Duodenal mucosa (tissue), 2 donors: ENCODE data around the gene MS4A3.
"Not testable (repeated sequence)": the region's sequence is repeated elsewhere in the genome, so short reads cannot be mapped to it uniquely, and the experiment has no call there.

Experiments used
- H3K27ac ChIP-seq: one replicate; pipeline ENCODE4 v1.7.0; 2013; ENCODE audit warnings: low read depth, low read length
- H3K27me3 ChIP-seq, 2 donors: one replicate each; pipeline ENCODE4 v1.7.0; 2013; ENCODE audit warnings: low read length in 2 of 2, control low read depth in 1 of 2; ENCODE audit not compliant: insufficient read depth in 2 of 2, control insufficient read depth in 1 of 2
- H3K36me3 ChIP-seq, 2 donors: one replicate each; pipeline ENCODE4 v1.7.0; 2013; ENCODE audit warnings: low read length in 2 of 2, control low read depth in 1 of 2; ENCODE audit not compliant: insufficient read depth in 2 of 2, control insufficient read depth in 1 of 2
- H3K4me1 ChIP-seq, 2 donors: one replicate each; pipeline ENCODE4 v1.7.0; 2013; ENCODE audit warnings: low read length in 2 of 2, control low read depth in 1 of 2; ENCODE audit not compliant: insufficient read depth in 2 of 2, control insufficient read depth in 1 of 2
- H3K4me3 ChIP-seq, 2 donors: one replicate each; pipeline ENCODE4 v1.7.0; 2013; ENCODE audit warnings: low read length in 2 of 2, low read depth in 1 of 2
- H3K9ac ChIP-seq, 2 donors: one replicate each; pipeline ENCODE4 v1.7.0; 2013; ENCODE audit warnings: low read length in 2 of 2, low read depth in 1 of 2
- H3K9me3 ChIP-seq, 2 donors: one replicate each; pipeline ENCODE4 v1.7.0; 2013; ENCODE audit warnings: low read length in 2 of 2, control low read depth in 1 of 2; ENCODE audit not compliant: control insufficient read depth in 1 of 2

MS4A3 gene

DNA sequence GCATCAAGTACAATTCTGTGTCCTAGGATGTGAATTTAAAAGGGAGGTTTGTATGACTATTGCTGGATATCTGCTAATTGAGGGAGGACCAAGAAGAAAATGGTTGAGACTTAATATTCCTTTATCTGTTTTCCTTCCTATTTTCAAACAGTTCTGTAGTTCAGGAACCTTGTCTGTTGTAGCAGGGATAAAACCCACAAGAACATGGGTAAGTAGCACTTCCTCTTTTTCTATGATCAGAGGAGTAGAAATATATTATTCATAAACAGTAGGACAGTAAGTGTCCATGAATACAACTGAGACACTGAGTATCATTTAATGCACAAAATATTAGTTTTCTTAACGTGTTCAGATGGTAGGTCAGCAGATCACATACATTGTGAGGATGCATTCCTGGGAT lies 7.6 kb downstream of the MS4A3 start:
- no peaks in the 10 kb centered on the region for H3K9me3 ChIP-seq
- no peak overlapping the region for H3K9ac ChIP-seq
- no peaks in the 10 kb centered on the region for H3K27me3 ChIP-seq
- no peaks in the 10 kb centered on the region for H3K36me3 ChIP-seq
- H3K4me1 ChIP-seq = no peaks in the 10 kb centered on the region
- H3K27ac ChIP-seq = no peak overlapping the region
- no peak overlapping the region for H3K4me3 ChIP-seq

DNA sequence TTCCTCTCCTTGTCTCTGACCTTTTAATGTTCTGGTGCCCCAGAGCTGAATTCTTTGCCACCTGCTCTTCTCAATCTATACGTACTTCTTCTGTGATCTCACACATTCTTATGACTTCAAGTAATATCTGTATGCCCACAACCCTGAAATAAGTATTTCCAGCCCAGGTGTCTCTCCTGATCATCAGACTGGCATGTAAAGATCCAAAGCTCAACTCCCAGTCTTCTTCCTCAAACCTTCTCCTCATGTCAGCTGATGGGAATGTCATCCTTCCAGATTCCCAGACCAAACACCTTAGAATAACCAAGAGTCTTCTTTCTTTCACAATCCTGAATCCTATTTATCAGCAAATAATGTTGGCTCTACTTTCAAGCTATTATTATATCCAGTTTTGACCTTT lies 9.3 kb downstream of the MS4A3 start:
- no peaks in the 10 kb centered on the region for H3K27me3 ChIP-seq
- H3K36me3 ChIP-seq = no peaks in the 10 kb centered on the region
- no peak overlapping the region for H3K9ac ChIP-seq
- no peak overlapping the region for H3K27ac ChIP-seq
- H3K4me3 ChIP-seq = no peak overlapping the region
- no peaks in the 10 kb centered on the region for H3K4me1 ChIP-seq
- no peaks in the 10 kb centered on the region for H3K9me3 ChIP-seq

DNA sequence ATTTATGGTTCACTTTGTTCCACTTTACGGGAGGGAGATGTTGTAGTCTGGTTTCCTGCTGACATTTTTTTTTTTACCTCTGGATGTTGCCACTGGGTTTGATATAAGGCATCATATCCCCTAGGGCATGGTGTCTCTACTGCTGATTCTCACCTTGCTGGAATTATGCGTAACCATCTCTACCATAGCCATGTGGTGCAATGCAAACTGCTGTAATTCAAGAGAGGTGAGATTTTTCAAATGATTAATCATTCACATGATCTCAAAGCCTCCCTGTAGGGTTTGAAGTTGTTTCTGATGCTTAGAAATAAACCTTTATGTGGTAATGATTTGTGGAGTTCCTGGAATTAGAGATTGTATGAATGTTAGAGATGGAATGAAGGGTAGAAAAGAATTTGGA lies 13.0 kb downstream of the MS4A3 start:
- no peaks in the 10 kb centered on the region for H3K36me3 ChIP-seq
- no peaks in the 10 kb centered on the region for H3K4me1 ChIP-seq
- no peak overlapping the region for H3K9ac ChIP-seq

DNA sequence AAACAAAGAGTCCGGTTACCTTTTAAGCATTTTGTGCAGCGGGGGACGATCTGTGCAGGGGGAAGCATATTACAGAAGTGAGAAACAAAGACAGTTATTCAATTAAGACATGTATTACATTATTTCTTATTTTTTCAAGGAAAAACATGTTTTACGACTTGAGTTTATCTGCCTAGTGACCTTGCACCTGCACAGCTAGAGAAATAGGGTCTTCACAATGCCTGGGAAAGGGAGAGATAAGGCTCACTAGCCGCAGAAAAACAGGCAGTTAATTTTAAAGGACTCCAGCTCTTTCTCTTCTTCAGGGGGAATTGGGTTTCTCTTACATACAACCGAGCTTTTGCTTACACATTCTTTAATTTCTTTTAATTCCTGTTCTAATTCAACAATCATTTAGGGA lies 15.2 kb downstream of the MS4A3 start:
- H3K9me3 ChIP-seq, H3K36me3 ChIP-seq, H3K4me1 ChIP-seq, H3K27me3 ChIP-seq, H3K27ac ChIP-seq, H3K4me3 ChIP-seq, H3K9ac ChIP-seq: not testable (repeated sequence)

More for the DNA sequence above, 13.0 kb downstream of the MS4A3 start:
- no peaks in the 10 kb centered on the region for H3K27me3 ChIP-seq
- no peak overlapping the region for H3K4me3 ChIP-seq
- H3K9me3 ChIP-seq = no peaks in the 10 kb centered on the region
- no peak overlapping the region for H3K27ac ChIP-seq

DNA sequence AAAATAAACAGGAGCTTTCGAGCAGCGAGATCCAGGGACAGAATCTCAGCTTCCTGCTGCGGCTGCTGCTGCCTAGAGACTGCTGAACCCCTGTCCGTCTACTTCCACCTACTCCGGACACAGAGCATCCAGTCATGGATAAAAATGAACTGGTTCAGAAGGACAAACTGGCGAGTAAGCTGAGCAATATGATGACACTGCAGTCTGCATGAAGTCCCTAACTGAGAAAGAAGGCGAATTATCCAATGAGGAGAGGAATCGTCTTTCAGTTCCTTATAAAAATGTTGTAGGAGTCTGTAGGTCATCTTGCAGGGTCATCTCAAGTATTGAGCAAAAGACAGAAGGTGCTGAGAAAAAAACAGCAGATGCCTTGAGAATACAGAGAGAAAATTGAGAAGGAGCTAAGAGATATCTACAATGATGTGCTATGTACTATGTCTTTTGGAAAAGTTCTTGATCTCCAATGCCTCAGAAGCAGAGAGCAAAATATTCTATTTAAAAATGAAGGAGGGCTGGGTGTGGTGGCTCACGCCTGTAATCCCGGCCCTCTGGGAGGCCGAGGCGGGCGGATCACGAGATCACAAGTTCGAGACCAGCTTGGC lies 20.9 kb downstream of the MS4A3 start:
- Histone ChIP-seq H3K36me3 (no peaks in the 10 kb centered on the region), H3K27me3 (no peaks in the 10 kb centered on the region), H3K9me3 (no peaks in the 10 kb centered on the region), H3K4me1 (no peaks in the 10 kb centered on the region), H3K27ac (no peak overlapping the region), H3K4me3 (no peak overlapping the region), H3K9ac (no peak overlapping the region)

DNA sequence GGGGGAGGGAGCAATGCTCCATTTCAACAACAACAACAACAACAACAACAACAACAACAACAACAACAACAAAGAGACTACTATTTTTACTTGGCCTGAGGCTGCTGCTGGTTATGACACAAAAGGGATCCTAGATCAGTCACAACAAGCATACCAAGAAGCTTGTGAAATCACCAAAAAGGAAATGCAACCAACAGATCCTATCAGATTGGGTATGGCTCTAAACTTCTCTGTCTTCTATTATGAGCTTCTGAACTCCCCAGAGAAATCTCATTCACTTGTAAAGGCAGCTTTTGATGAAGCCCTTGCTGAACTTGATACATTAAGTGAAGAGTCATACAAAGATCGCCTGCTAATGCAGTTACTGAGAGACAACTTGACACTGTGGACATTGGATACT lies 21.5 kb downstream of the MS4A3 start:
- no peaks in the 10 kb centered on the region for H3K27me3 ChIP-seq
- no peaks in the 10 kb centered on the region for H3K9me3 ChIP-seq
- H3K9ac ChIP-seq = no peak overlapping the region
- no peak overlapping the region for H3K4me3 ChIP-seq
- H3K4me1 ChIP-seq = no peaks in the 10 kb centered on the region
- no peaks in the 10 kb centered on the region for H3K36me3 ChIP-seq
- no peak overlapping the region for H3K27ac ChIP-seq

DNA sequence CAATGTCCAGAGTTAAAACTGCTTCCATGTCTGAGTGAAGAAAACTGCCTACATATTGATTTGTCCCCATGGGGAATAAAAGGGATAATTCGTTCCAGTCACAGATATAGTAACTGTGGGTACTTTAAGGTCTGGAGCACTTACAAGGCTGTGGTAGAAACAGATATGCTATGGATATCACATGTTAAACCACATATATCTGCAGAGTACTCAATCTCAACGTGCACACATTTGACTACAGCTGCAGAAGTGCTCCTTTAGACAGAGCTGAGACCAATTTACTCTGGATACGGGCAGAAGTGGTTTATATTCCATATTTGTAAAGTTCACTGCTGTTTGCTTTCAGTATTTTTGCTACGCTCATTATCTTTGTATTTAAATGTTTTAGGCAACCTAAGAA lies 22.3 kb downstream of the MS4A3 start:
- H3K9me3 ChIP-seq = no peaks in the 10 kb centered on the region
- H3K36me3 ChIP-seq = no peaks in the 10 kb centered on the region
- H3K4me1 ChIP-seq = no peaks in the 10 kb centered on the region
- no peaks in the 10 kb centered on the region for H3K27me3 ChIP-seq
- no peak overlapping the region for H3K27ac ChIP-seq
- no peak overlapping the region for H3K4me3 ChIP-seq
- no peak overlapping the region for H3K9ac ChIP-seq

DNA sequence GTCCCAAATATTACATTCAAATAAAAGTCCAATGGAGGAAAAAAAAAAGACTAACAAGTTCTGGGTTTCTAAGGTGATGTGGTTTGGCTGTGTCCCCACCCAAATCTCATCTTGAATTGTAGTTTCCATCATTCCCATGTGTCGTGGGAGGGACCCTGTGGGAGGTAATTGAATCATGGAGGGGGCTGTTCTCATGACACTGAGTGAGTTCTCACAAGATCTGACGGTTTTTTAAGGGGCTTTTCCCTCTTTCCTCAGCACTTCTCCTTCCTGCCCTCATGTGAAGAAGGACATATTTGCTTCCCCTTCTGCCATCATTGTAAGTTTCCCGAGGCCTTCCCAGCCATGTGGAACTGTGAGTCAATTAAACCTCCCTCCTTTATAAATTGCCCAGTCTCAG lies 24.1 kb downstream of the MS4A3 start:
- Histone ChIP-seq H3K4me1 (no peaks in the 10 kb centered on the region), H3K36me3 (no peaks in the 10 kb centered on the region), H3K9ac (no peak overlapping the region), H3K27ac (no peak overlapping the region), H3K4me3 (no peak overlapping the region), H3K27me3 (peaks cover 0 to 6% of the 10 kb centered on the region in 2 donors), H3K9me3 (no peaks in the 10 kb centered on the region)

DNA sequence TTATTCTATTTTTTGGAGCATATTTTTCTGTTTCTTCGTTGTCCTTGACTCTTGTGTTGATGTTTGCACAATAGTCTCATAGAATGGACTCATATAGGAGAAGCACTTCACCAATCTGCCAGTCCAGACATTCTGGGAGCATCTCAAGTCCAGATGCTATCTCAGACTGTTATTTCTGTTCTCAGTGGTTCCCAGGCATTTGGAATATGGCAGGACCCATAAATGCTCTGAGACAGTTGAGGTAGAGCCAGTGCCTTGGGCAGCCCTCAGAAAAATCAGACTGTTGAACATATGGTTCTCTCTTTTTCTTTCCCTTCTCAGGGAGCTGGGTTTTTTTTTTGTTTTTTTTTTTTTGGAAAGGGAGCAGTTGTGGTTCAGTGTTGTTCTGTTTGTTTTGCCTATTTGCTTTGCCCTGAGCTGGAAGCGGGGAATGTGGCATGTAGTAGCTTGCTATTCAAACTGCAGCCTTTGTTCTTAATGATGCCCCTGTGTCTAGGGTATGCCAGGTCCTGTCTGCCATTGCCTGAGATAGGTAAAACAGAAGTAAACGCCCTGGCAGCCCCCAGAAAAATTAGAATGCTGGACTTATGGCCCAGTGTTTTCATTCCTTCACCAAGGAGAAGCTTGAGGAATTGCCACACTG lies 28.3 kb downstream of the MS4A3 start:
- H3K36me3 ChIP-seq = no peaks in the 10 kb centered on the region
- H3K4me3 ChIP-seq = no peak overlapping the region
- no peak overlapping the region for H3K27ac ChIP-seq
- H3K4me1 ChIP-seq = no peaks in the 10 kb centered on the region
- H3K27me3 ChIP-seq = peaks cover 0 to 6% of the 10 kb centered on the region in 2 donors
- no peaks in the 10 kb centered on the region for H3K9me3 ChIP-seq
- no peak overlapping the region for H3K9ac ChIP-seq

DNA sequence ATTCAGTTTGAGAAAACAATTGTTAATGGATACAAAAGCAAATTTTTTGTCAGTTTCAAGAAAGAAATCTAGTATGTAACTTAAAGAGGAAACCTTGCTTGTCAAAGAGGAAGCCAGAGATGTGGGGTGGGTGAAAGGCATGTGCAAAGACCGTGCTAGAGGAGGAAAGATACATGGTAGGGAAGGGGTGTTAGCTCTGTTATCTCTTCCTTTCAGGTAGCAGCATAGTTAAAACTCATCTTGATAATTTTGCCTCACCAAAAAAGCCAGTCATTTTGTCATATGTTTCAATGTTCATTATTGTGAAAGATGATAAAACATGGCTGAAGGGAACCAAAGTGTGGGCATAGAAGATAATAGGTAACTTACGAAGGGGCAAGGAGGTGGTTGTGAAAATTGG lies 29.4 kb downstream of the MS4A3 start:
- no peaks in the 10 kb centered on the region for H3K4me1 ChIP-seq
- no peaks in the 10 kb centered on the region for H3K36me3 ChIP-seq
- no peak overlapping the region for H3K27ac ChIP-seq
- H3K4me3 ChIP-seq = no peak overlapping the region
- no peaks in the 10 kb centered on the region for H3K9me3 ChIP-seq
- H3K9ac ChIP-seq = no peak overlapping the region
- H3K27me3 ChIP-seq = peaks cover 0 to 6% of the 10 kb centered on the region in 2 donors
